K562 (cell line): Measurements from ENCODE around the gene LYRM7. TPM values are rescaled to one million over a fixed set of nuclear protein-coding genes. Genes with fewer than 3 reads are reported as not detected.

Source experiments
- ATAC-seq: fragments of 200-7000 bp; cut with Tn5 transposase; 3 replicates; pipeline ENCODE4 v1.9.1; 2020; ENCODE audit warnings: moderate library complexity
- BruUV-seq: library from RNA; stranded (reverse); fragments of 400-500 nt; replicated peaks from 2 replicates; lab custom pipeline; 2021; lab: Mats Ljungman, UMichigan
- CTCF ChIA-PET: fragments of 300-600 bp; formaldehyde crosslinking; extraction: SDS; loops from one replicate; lab custom pipeline; 2021; ENCODE audit warnings: low intra/inter-chr PET ratio; lab: Yijun Ruan, JAX
- POLR2A ChIA-PET: fragments of 300-600, 350-650 bp; sonication (Branson Sonifier 250); formaldehyde crosslinking; extraction: SDS; loops from one replicate; lab custom pipeline; 2021; ENCODE audit warnings: antibody characterized with exemption, inconsistent platforms; lab: Yijun Ruan, JAX
- DNase-seq, 4 experiments: peaks; one replicate each; pipeline versions ENCODE4 v3.0.0 to v3.0.0-alpha.2; 2011 to 2018; ENCODE audit warnings: low spot score in 3 of 4, mixed read lengths in 3 of 4; ENCODE audit errors: extremely low read depth in 1 of 4
- FAIRE-seq: peaks from 2 replicates; lab custom pipeline; 2011; peaks lifted over from hg19 to GRCh38; lab: Jason Lieb, UNC
- H2AFZ ChIP-seq: 2 replicates; pipeline ENCODE4 v1.6.0; 2011; ENCODE audit warnings: low read depth, low read length, control low read depth, inconsistent platforms
- H3K27ac ChIP-seq: fragments of 200-600 bp; 3 replicates; pipeline ENCODE4 v1.8.0; 2011; ENCODE audit warnings: low read depth, mild to moderate bottlenecking, control low read depth, inconsistent platforms, low read length, moderate library complexity, mixed read lengths; ENCODE audit errors: extremely low read depth
- H3K27me3 ChIP-seq, 2 experiments: fragments of 300-600 bp in 1 of 2; 2 replicates in 1 of 2; 3 replicates in 1 of 2; pipeline versions ENCODE4 v1.6.0 to v1.8.0; 2011; ENCODE audit warnings: inconsistent platforms in 2 of 2, low read length in 2 of 2, mild to moderate bottlenecking in 1 of 2, mixed read lengths in 1 of 2, moderate library complexity in 1 of 2; ENCODE audit not compliant: control insufficient read depth in 2 of 2, insufficient read depth in 2 of 2
- H3K36me3 ChIP-seq: fragments of 300-600 bp; 3 replicates; pipeline ENCODE4 v1.8.0; 2011; ENCODE audit warnings: mild to moderate bottlenecking, low read length, inconsistent platforms; ENCODE audit not compliant: control insufficient read depth, insufficient read depth
- H3K4me1 ChIP-seq, 2 experiments: fragments of 200-600 bp in 1 of 2; replicated peaks in 1 of 2; 2 replicates in 1 of 2; 3 replicates in 1 of 2; pipeline versions ENCODE4 v1.5.1 to v1.8.0; 2011; ENCODE audit warnings: inconsistent platforms in 2 of 2, low read length in 2 of 2, mild to moderate bottlenecking in 1 of 2, mixed read lengths in 1 of 2, moderate library complexity in 1 of 2; ENCODE audit not compliant: control insufficient read depth in 2 of 2, insufficient read depth in 2 of 2
- H3K4me2 ChIP-seq: 2 replicates; pipeline ENCODE4 v1.6.1; 2011; ENCODE audit warnings: low read length, control low read depth, inconsistent platforms, mixed read lengths; ENCODE audit not compliant: insufficient read depth
- H3K4me3 ChIP-seq: fragments of 200-600 bp; sonication (generic), shearing (Covaris generic); 2 replicates; pipeline ENCODE4 v1.5.1; 2016; ENCODE audit warnings: control low read depth, inconsistent platforms
- H3K79me2 ChIP-seq: fragments of 200-600 bp; 3 replicates; pipeline ENCODE4 v1.8.0; 2011; ENCODE audit warnings: low read length, inconsistent platforms; ENCODE audit not compliant: control insufficient read depth, insufficient read depth
- H3K9ac ChIP-seq, 2 experiments: 2 replicates each; pipeline versions ENCODE4 v1.6.0 to v1.6.1; 2011; ENCODE audit warnings: low read depth in 2 of 2, low read length in 2 of 2, control low read depth in 1 of 2, inconsistent platforms in 1 of 2, mild to moderate bottlenecking in 1 of 2, mixed read lengths in 1 of 2; ENCODE audit not compliant: insufficient read depth in 1 of 2
- H3K9me1 ChIP-seq: one replicate; pipeline ENCODE4 v1.6.0; 2011; ENCODE audit warnings: inconsistent platforms, mild to moderate bottlenecking, low read length, moderate library complexity; ENCODE audit not compliant: control insufficient read depth, insufficient read depth
- H3K9me3 ChIP-seq: replicated peaks from 2 replicates; pipeline ENCODE4 v1.5.1; 2011; ENCODE audit warnings: low read depth, low read length, inconsistent platforms; ENCODE audit not compliant: control insufficient read depth, insufficient read depth
- H4K20me1 ChIP-seq: replicated peaks from 2 replicates; pipeline ENCODE4 v1.6.1; 2011; ENCODE audit warnings: low read length, inconsistent platforms, mixed read lengths; ENCODE audit not compliant: control insufficient read depth, insufficient read depth
- BRF2 ChIP-seq: IDR thresholded peaks from 3 replicates; pipeline ENCODE4 v1.6.1; 2011; ENCODE audit warnings: borderline replicate concordance, mild to moderate bottlenecking; ENCODE audit not compliant: insufficient read length, insufficient read depth
- CREBBP ChIP-seq: IDR thresholded peaks from one replicate; pipeline ENCODE4 v1.6.1; 2012; ENCODE audit warnings: low read depth, mild to moderate bottlenecking, control low read depth, inconsistent platforms, low read length
- MED1 ChIP-seq: sonication (generic); formaldehyde crosslinking; IDR thresholded peaks from 2 replicates; pipeline ENCODE4 v1.8.1; 2023; ENCODE audit warnings: missing genetic modification reagents, borderline replicate concordance
- MLLT1 ChIP-seq, 2 experiments: fragments of 450-650 bp; IDR thresholded peaks; 2 replicates each; pipeline ENCODE4 v1.6.1; 2016
- RAD21 ChIP-seq, 2 experiments: fragments of 250-450 bp in 1 of 2; fragments of 450-650 bp in 1 of 2; sonication (Bioruptor Pico) in 1 of 2; formaldehyde crosslinking in 1 of 2; IDR thresholded peaks in 1 of 2; conservative IDR thresholded peaks in 1 of 2; 2 replicates each; pipeline versions ENCODE4 v1.4.0 to v1.8.0; 2020 to 2022; ENCODE audit warnings: mild to moderate bottlenecking in 2 of 2, moderate library complexity in 1 of 2
- TARDBP ChIP-seq: fragments of 450-650 bp; IDR thresholded peaks from 2 replicates; pipeline ENCODE4 v1.6.1; 2016
- THRAP3 ChIP-seq: fragments of 450-650 bp; IDR thresholded peaks from 2 replicates; pipeline ENCODE4 v1.6.1; 2016; ENCODE audit warnings: mild to moderate bottlenecking, inconsistent platforms, borderline replicate concordance
- ZBTB11 ChIP-seq, 3 experiments: fragments of 200-800 bp in 1 of 3; fragments of 250-450 bp in 1 of 3; fragments of 450-650 bp in 1 of 3; sonication (Bioruptor Pico) in 1 of 3; sonication (Bioruptor generic) in 1 of 3; formaldehyde crosslinking in 1 of 3; IDR thresholded peaks; 2 replicates each; pipeline versions ENCODE4 v1.6.1 to v1.8.0; 2016 to 2022; ENCODE audit warnings: mild to moderate bottlenecking in 2 of 3, missing genetic modification characterization in 2 of 3, missing compliant biosample characterization in 1 of 3, moderate library complexity in 1 of 3
- ZBTB9 ChIP-seq: fragments of 450-650 bp; formaldehyde crosslinking; IDR thresholded peaks from 2 replicates; pipeline ENCODE4 v1.4.0; 2020; ENCODE audit warnings: mild to moderate bottlenecking, moderate library complexity
- ZNF512 ChIP-seq: IDR thresholded peaks from 2 replicates; pipeline ENCODE4 v1.6.1; 2016; ENCODE audit warnings: missing genetic modification characterization, missing compliant biosample characterization
- WGBS: fragments of 100-300 bp; shearing (Covaris generic); methylation state at CpG from one replicate; pipeline ENCODE4 v1.1.6; 2016; ENCODE audit warnings: low coverage, mixed read lengths; ENCODE audit not compliant: insufficient coverage; ENCODE audit errors: missing lambda C conversion rate; 5-methylcytosine and 5-hydroxymethylcytosine counted together
- in situ Hi-C: fragments of 300-500 bp; cut with MboI; formaldehyde crosslinking; loops from 4 replicates; pipeline ENCODE4 v1.15.0; 2018; ENCODE audit warnings: inconsistent platforms, mixed read lengths
- intact Hi-C: fragments of 100-400 bp; cut with micrococcal nuclease; formaldehyde crosslinking; loops from 2 replicates; pipeline ENCODE4 v1.14.2; 2022
- polyA plus RNA-seq, 8 experiments: library from polyadenylated mRNA; depleted of rRNA in 4 of 8; stranded (reverse) in 5 of 8; unstranded in 3 of 8; fragments of >200 nt; fragmentation: Nextera tagmentation in 2 of 8; fragmentation: Illumina TruSeq in 1 of 8; extraction: Ambion mirVana in 2 of 8; extraction: Trizol in 1 of 8; gene quantifications; 2 replicates each; pipeline versions ENCODE4 v1.2.1 to v1.2.3, GENCODE V29; 2011 to 2014; ENCODE audit warnings: inconsistent platforms in 1 of 8, missing spikeins in 1 of 8
- total RNA-seq, 7 experiments: library from RNA; depleted of rRNA in 6 of 7; stranded (reverse); fragments of >200 nt in 6 of 7; fragmentation: Illumina TruSeq in 2 of 7; extraction: Trizol in 2 of 7; gene quantifications; 2 replicates each; pipeline versions ENCODE4 v1.2.1 to v1.2.3, GENCODE V29; 2011 to 2021; ENCODE audit warnings: low replicate concordance in 1 of 7

The LYRM7 gene
- total and polyA plus RNA-seq, 9 of the 15 experiments (the other 6 are each of a cell fraction or from before 2014, with no cell fraction given) = 16.2 to 70.1 (median 33.3) TPM

- Histone ChIP-seq H3K79me2 (peaks cover 44% of the 10 kb centered on the region), H3K9me1 (no peaks in the 10 kb centered on the region), H3K9me3 (no peaks in the 10 kb centered on the region), H3K27ac (peak overlapping the region; percentile 79), H3K4me2 (peak overlapping the region; percentile 98), H3K9ac (peak overlapping the region; percentile 65 to 91), H3K4me1 (peaks cover 14 to 28% of the 10 kb centered on the region in 2 experiments), H2AFZ (peak overlapping the region; percentile 84), H3K36me3 (peaks cover 12% of the 10 kb centered on the region), H3K4me3 (peak overlapping the region; percentile 52), H4K20me1 (no peaks in the 10 kb centered on the region), H3K27me3 (no peaks in the 10 kb centered on the region)
- intact Hi-C loops (loop anchor here (2.0 kb wide), 1 partner anchor 95 kb away; the partner anchor contains the start of gene CDC42SE2), in situ Hi-C loops (loop anchor here (5.0 kb wide), 1 partner anchor 212 kb away; no protein-coding TSS in a partner anchor)
- ATAC-seq (no peak), FAIRE-seq (no peak), DNase-seq (no peak)
- POLR2A ChIA-PET = interaction anchor here (0.6 kb wide), 1 partner anchor 142 kb away, joined by 3 read pairs; no protein-coding TSS in a partner anchor
- CTCF ChIA-PET = no interaction called here
- BruUV-seq = TSS peak; percentile 96
- 19% methylated on average over 16 of the region's 16 CpGs for WGBS
- TF ChIP-seq MLLT1 (IDR thresholded peaks at IDR 0.05) (peak in 1 of 2 experiments; percentile 16; a peak in 1 of 4 replicates), TARDBP (no peak), MED1 (CRISPR knock-in tag) (no peak), CREBBP (no peak), BRF2 (no peak), ZBTB11 (CRISPR knock-in tag; IDR thresholded peaks at IDR 0.05) (no peak), RAD21 (CRISPR knock-in tag; conservative IDR thresholded peaks at IDR 0.05 in 1 of 2, IDR thresholded peaks at IDR 0.05 in 1 of 2) (peak in 1 of 2 experiments; percentile 22; a peak in 1 of 4 replicates), ZNF512 (tag) (no peak), THRAP3 (no peak), ZBTB9 (CRISPR knock-in tag) (0 out of 2 replicates have a peak, but pooled peaks have one; percentile 35)
Observed at GRCh38 chr5:131169810-131170539, 769 bp upstream of the LYRM7 start.
